Hepatocyte (in vitro differentiated cells): ENCODE results near the gene NFIA.

Source experiments
- CTCF ChIP-seq: fragments of 200-600 bp; sonication (generic); IDR thresholded peaks from 2 replicates; pipeline ENCODE4 v1.5.1; 2016; ENCODE audit warnings: antibody characterized with exemption, mild to moderate bottlenecking; ENCODE audit not compliant: poor library complexity
- EZH2 ChIP-seq: fragments of 200-600 bp; sonication (generic); IDR thresholded peaks from 2 replicates; pipeline ENCODE4 v1.6.1; 2016; ENCODE audit warnings: antibody characterized with exemption, mild to moderate bottlenecking, borderline replicate concordance

DNA sequence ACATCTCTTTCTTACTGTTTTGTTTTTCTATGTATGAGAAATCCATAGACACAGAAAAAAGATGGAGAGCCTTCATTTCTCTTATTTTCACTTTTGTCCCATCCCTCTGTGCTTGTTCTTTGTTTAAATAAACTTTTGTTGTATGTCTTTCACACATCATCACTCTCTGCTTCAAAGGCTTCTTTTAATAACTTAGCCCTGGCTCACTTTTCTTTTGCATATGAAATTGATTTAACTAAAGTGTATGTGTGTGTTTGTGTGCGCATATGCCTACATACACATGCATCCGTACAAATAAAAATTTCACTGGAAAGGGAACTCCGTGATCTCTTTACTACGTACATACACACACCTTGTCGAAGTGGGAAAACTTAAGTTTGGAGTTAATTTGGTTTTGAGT lies 168.6 kb downstream of the NFIA start:
- TF ChIP-seq CTCF (no peak), EZH2 (no peak)
